NCI-H510A (cell line): ENCODE data around the gene CALN1.
"Not testable (repeated sequence)": the region's sequence is repeated elsewhere in the genome, so short reads cannot be mapped to it uniquely, and the experiment has no call there.

Experiments
- DNase-seq: peaks from one replicate; lab custom pipeline; 2025; lab: John Stamatoyannopoulos, UW

CALN1 gene

GRCh38 chr7:71740174-71740560, 672.0 kb downstream of the CALN1 start:
- DNase-seq, result no peak

- DNase-seq, result no peak
These were observed 672.5 kb downstream of the CALN1 start for GRCh38 chr7:71739520-71740173.

GRCh38 chr7:71737931-71738540, 674.1 kb downstream of the CALN1 start:
- not testable (repeated sequence) for DNase-seq

- DNase-seq, result no peak
These were observed 676.1 kb downstream of the CALN1 start for GRCh38 chr7:71735961-71736556.

- DNase-seq, result no peak
These were observed 678.8 kb downstream of the CALN1 start for GRCh38 chr7:71733107-71733870.

- no peak for DNase-seq
These were observed 680.4 kb downstream of the CALN1 start for GRCh38 chr7:71731740-71732139.
